WTC11 (cell line): ENCODE results near the gene RAP1GAP. TPM values are rescaled to one million over a fixed set of nuclear protein-coding genes. Genes with fewer than 3 reads are reported as not detected.

Experiments used
- ATAC-seq: fragments of 200-7000 bp; cut with Tn5 transposase; 2 replicates; pipeline ENCODE4 v1.10.0; 2021; ENCODE audit warnings: mild to moderate bottlenecking, moderate library complexity
- CTCF ChIA-PET: fragments of 300-600 bp; sonication (Branson Sonifier 250); formaldehyde crosslinking; loops from one replicate; lab custom pipeline; 2021; ENCODE audit warnings: antibody characterized with exemption; lab: Charles Lee
- POLR2A ChIA-PET: fragments of 350-600 bp; sonication (Branson Sonifier 250); formaldehyde crosslinking; loops from one replicate; lab custom pipeline; 2021; ENCODE audit warnings: antibody characterized with exemption; lab: Charles Lee
- DNase-seq: peaks from one replicate; pipeline ENCODE4 v3.0.0; 2021; ENCODE audit warnings: low spot score
- H3K27ac Mint-ChIP-seq: 2 replicates; pipeline ENCODE4 v1.8.0; 2021; ENCODE audit warnings: mixed read lengths
- H3K27me3 Mint-ChIP-seq: 2 replicates; pipeline ENCODE4 v1.8.0; 2021; ENCODE audit warnings: low read depth, mild to moderate bottlenecking, moderate library complexity, mixed read lengths
- H3K36me3 Mint-ChIP-seq: 2 replicates; pipeline ENCODE4 v1.8.0; 2021; ENCODE audit warnings: mixed read lengths
- H3K4me1 Mint-ChIP-seq: 2 replicates; pipeline ENCODE4 v1.8.0; 2022; ENCODE audit warnings: mixed read lengths
- H3K4me3 Mint-ChIP-seq: 2 replicates; pipeline ENCODE4 v1.8.0; 2021; ENCODE audit warnings: mild to moderate bottlenecking, moderate library complexity, mixed read lengths
- H3K9me3 Mint-ChIP-seq: 2 replicates; pipeline ENCODE4 v1.8.0; 2021; ENCODE audit warnings: mixed read lengths
- ATF1 ChIP-seq: sonication (generic); formaldehyde crosslinking; IDR thresholded peaks from 2 replicates; pipeline ENCODE4 v1.8.1; 2023; ENCODE audit warnings: mild to moderate bottlenecking, moderate library complexity, missing genetic modification reagents
- CBFB ChIP-seq: sonication (generic); formaldehyde crosslinking; IDR thresholded peaks from 2 replicates; pipeline ENCODE4 v1.8.1; 2022; ENCODE audit warnings: mild to moderate bottlenecking, low read depth, missing genetic modification reagents
- CREM ChIP-seq: sonication (generic); formaldehyde crosslinking; IDR thresholded peaks from 2 replicates; pipeline ENCODE4 v1.8.1; 2022; ENCODE audit warnings: mild to moderate bottlenecking, missing genetic modification reagents, moderate library complexity
- FOXP1 ChIP-seq: sonication (generic); formaldehyde crosslinking; IDR thresholded peaks from 2 replicates; pipeline ENCODE4 v1.8.0; 2022; ENCODE audit warnings: missing genetic modification reagents, mild to moderate bottlenecking, moderate library complexity, borderline replicate concordance
- GABPB1 ChIP-seq: sonication (generic); formaldehyde crosslinking; IDR thresholded peaks from 2 replicates; pipeline ENCODE4 v1.8.1; 2023; ENCODE audit warnings: mild to moderate bottlenecking, missing genetic modification reagents
- IRF2 ChIP-seq: sonication (generic); formaldehyde crosslinking; IDR thresholded peaks from 2 replicates; pipeline ENCODE4 v1.8.0; 2022; ENCODE audit warnings: low read depth, missing genetic modification reagents, borderline replicate concordance
- JUN ChIP-seq: sonication (generic); formaldehyde crosslinking; IDR thresholded peaks from 2 replicates; pipeline ENCODE4 v1.8.0; 2023; ENCODE audit warnings: mild to moderate bottlenecking, missing genetic modification reagents
- KAT7 ChIP-seq: sonication (generic); formaldehyde crosslinking; IDR thresholded peaks from 2 replicates; pipeline ENCODE4 v1.8.1; 2023; ENCODE audit warnings: missing genetic modification reagents, mild to moderate bottlenecking, borderline replicate concordance
- NFATC4 ChIP-seq: fragments of 250-450 bp; sonication (Bioruptor Pico); IDR thresholded peaks from 2 replicates; pipeline ENCODE4 v1.9.0; 2021; ENCODE audit warnings: mild to moderate bottlenecking
- NFE2L1 ChIP-seq: sonication (generic); formaldehyde crosslinking; IDR thresholded peaks from 2 replicates; pipeline ENCODE4 v1.8.1; 2023; ENCODE audit warnings: missing genetic modification reagents
- NR2C2 ChIP-seq: sonication (generic); formaldehyde crosslinking; IDR thresholded peaks from 2 replicates; pipeline ENCODE4 v1.8.0; 2022; ENCODE audit warnings: mild to moderate bottlenecking, missing genetic modification reagents
- RELA ChIP-seq: sonication (generic); formaldehyde crosslinking; IDR thresholded peaks from 2 replicates; pipeline ENCODE4 v1.8.1; 2022; ENCODE audit warnings: missing genetic modification reagents, mild to moderate bottlenecking, borderline replicate concordance
- ZNF121 ChIP-seq: sonication (generic); formaldehyde crosslinking; IDR thresholded peaks from 2 replicates; pipeline ENCODE4 v1.8.0; 2023; ENCODE audit warnings: missing genetic modification reagents
- ZNF263 ChIP-seq: sonication (generic); formaldehyde crosslinking; IDR thresholded peaks from 2 replicates; pipeline ENCODE4 v1.8.1; 2022; ENCODE audit warnings: low read depth, mild to moderate bottlenecking, moderate library complexity, missing genetic modification reagents
- ZNF317 ChIP-seq: sonication (generic); formaldehyde crosslinking; IDR thresholded peaks from 2 replicates; pipeline ENCODE4 v1.8.1; 2023; ENCODE audit warnings: low read depth, mild to moderate bottlenecking, moderate library complexity, missing genetic modification reagents, borderline replicate concordance
- ZNF396 ChIP-seq: fragments of 250-450 bp; sonication (Bioruptor Pico); IDR thresholded peaks from 2 replicates; pipeline ENCODE4 v1.8.0; 2021; ENCODE audit warnings: mild to moderate bottlenecking, moderate library complexity, borderline replicate concordance
- ZNF423 ChIP-seq: fragments of 250-450 bp; sonication (Bioruptor Pico); IDR thresholded peaks from 2 replicates; pipeline ENCODE4 v2.1.2; 2022; ENCODE audit warnings: mild to moderate bottlenecking, moderate library complexity
- ZNF671 ChIP-seq: fragments of 250-450 bp; sonication (Bioruptor Pico); IDR thresholded peaks from 2 replicates; pipeline ENCODE4 v1.8.0; 2021; ENCODE audit warnings: mild to moderate bottlenecking
- total RNA-seq: library from RNA; stranded (reverse); gene quantifications from 3 replicates; pipeline ENCODE4 v1.2.3, GENCODE V29; 2021
- TF ChIP-seq, protein P1 (sequence below): sonication (generic); formaldehyde crosslinking; IDR thresholded peaks from 2 replicates; pipeline ENCODE4 v1.8.1; 2022; ENCODE audit warnings: mild to moderate bottlenecking, moderate library complexity, missing genetic modification reagents
- TF ChIP-seq, protein P2 (sequence below): sonication (generic); formaldehyde crosslinking; IDR thresholded peaks from 2 replicates; pipeline ENCODE4 v1.8.0; 2023; ENCODE audit warnings: mild to moderate bottlenecking, missing genetic modification reagents
- TF ChIP-seq, protein P3 (sequence below): fragments of 250-450 bp; sonication (Bioruptor Pico); IDR thresholded peaks from 2 replicates; pipeline ENCODE4 v1.9.0; 2021; ENCODE audit warnings: mild to moderate bottlenecking
- TF ChIP-seq, protein P4 (sequence below): sonication (generic); formaldehyde crosslinking; IDR thresholded peaks from 2 replicates; pipeline ENCODE4 v1.8.1; 2023; ENCODE audit warnings: mild to moderate bottlenecking, missing genetic modification reagents
- TF ChIP-seq, protein P5 (sequence below): sonication (generic); formaldehyde crosslinking; IDR thresholded peaks from 2 replicates; pipeline ENCODE4 v1.8.1; 2023; ENCODE audit warnings: mild to moderate bottlenecking, missing genetic modification reagents, moderate library complexity

RAP1GAP gene
- total RNA-seq, 1 experiment from 2014 or later = 7.6 TPM

DNA sequence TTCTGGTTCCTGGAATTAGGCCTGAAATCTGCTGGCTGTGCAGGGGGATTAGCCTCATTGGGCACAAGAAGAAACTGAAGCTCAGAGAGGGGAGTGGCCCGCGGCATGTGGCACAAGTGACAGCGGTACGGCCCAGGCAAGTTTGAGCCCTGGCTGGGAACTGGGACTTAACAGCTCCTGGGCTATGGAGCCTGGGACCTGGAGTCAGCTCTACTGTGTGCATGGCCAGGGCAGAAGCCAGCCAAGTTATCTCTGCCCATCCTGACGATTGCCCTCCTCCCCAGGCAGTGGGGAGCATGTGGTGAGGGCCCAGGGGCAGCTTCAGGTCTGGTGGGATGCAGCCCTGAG lies 98.7 kb downstream of the RAP1GAP start (continued):
- TF ChIP-seq ZNF317 (no peak), CBFB (CRISPR knock-in tag) (no peak), ATF1 (CRISPR knock-in tag) (no peak), JUN (no peak), CREM (no peak), ZNF423 (no peak), FOXP1 (no peak)

DNA sequence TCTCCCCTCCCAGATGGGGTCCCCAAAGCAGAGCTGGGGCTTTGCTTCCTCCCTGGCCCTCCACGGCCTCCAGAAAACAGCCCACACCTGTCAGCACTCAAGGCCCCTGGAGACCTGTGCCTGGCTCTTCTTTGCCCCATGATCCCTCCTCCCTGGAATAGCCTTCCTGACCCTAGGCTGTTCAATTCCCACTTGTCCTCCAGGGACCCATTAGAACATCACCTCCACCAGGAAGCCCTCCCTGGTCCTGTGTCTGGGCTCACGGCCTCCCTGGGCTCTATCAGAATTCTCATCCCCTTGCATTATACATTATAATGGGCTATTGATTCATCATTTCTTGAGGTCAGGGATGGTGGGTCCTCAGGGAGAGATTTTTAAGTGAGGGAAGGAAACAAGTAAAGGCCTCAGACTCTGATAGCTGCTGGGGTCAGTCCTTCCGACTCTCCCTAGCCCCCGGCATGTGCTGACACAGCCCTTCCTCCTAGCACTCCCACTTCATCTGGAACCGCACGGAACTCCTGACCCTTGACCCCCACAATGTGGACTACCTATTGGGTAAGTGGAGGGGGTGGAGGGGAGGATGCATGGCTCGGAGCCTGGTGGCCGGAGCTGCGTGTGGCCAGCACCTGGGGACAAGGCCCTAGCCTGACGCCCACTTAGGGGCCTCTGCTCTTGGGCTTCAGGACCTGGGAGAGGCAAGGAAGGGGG lies 99.2 kb downstream of the RAP1GAP start:
- no peak for ATAC-seq
- Mint-ChIP-seq H3K9me3 (peaks cover 3% of the 10 kb centered on the region; the same call in 1 of the 2 replicates), H3K36me3 (peaks cover 13% of the 10 kb centered on the region), H3K4me1 (peaks cover 18% of the 10 kb centered on the region), H3K4me3 (no peak overlapping the region), H3K27ac (no peak overlapping the region), H3K27me3 (no peaks in the 10 kb centered on the region)
- ChIA-PET CTCF (interaction anchor here (0.6 to 1.2 kb wide), 3 partner anchors 30 to 239 kb away, joined by 3 to 4 read pairs (median 4); no protein-coding TSS in a partner anchor), POLR2A (no interaction called here)
- DNase-seq = no peak
- TF ChIP-seq, protein P1, sequence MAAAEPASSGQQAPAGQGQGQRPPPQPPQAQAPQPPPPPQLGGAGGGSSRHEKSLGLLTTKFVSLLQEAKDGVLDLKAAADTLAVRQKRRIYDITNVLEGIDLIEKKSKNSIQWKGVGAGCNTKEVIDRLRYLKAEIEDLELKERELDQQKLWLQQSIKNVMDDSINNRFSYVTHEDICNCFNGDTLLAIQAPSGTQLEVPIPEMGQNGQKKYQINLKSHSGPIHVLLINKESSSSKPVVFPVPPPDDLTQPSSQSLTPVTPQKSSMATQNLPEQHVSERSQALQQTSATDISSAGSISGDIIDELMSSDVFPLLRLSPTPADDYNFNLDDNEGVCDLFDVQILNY (CRISPR knock-in tag) = no peak
- TF ChIP-seq NR2C2 = no peak
- TF ChIP-seq, protein P2, sequence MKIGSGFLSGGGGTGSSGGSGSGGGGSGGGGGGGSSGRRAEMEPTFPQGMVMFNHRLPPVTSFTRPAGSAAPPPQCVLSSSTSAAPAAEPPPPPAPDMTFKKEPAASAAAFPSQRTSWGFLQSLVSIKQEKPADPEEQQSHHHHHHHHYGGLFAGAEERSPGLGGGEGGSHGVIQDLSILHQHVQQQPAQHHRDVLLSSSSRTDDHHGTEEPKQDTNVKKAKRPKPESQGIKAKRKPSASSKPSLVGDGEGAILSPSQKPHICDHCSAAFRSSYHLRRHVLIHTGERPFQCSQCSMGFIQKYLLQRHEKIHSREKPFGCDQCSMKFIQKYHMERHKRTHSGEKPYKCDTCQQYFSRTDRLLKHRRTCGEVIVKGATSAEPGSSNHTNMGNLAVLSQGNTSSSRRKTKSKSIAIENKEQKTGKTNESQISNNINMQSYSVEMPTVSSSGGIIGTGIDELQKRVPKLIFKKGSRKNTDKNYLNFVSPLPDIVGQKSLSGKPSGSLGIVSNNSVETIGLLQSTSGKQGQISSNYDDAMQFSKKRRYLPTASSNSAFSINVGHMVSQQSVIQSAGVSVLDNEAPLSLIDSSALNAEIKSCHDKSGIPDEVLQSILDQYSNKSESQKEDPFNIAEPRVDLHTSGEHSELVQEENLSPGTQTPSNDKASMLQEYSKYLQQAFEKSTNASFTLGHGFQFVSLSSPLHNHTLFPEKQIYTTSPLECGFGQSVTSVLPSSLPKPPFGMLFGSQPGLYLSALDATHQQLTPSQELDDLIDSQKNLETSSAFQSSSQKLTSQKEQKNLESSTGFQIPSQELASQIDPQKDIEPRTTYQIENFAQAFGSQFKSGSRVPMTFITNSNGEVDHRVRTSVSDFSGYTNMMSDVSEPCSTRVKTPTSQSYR (CRISPR knock-in tag) = no peak
- TF ChIP-seq ZNF396 (CRISPR knock-in tag) = no peak
- TF ChIP-seq JUN = no peak
- TF ChIP-seq ZNF263 = no peak
- TF ChIP-seq KAT7 = no peak
- TF ChIP-seq ATF1 (CRISPR knock-in tag) = no peak
- no peak for TF ChIP-seq NFE2L1 (CRISPR knock-in tag)
- TF ChIP-seq, protein P3, sequence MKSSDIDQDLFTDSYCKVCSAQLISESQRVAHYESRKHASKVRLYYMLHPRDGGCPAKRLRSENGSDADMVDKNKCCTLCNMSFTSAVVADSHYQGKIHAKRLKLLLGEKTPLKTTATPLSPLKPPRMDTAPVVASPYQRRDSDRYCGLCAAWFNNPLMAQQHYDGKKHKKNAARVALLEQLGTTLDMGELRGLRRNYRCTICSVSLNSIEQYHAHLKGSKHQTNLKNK = no peak
- no peak for TF ChIP-seq ZNF671 (CRISPR knock-in tag)
- no peak for TF ChIP-seq IRF2 (CRISPR knock-in tag)
- TF ChIP-seq, protein P4, sequence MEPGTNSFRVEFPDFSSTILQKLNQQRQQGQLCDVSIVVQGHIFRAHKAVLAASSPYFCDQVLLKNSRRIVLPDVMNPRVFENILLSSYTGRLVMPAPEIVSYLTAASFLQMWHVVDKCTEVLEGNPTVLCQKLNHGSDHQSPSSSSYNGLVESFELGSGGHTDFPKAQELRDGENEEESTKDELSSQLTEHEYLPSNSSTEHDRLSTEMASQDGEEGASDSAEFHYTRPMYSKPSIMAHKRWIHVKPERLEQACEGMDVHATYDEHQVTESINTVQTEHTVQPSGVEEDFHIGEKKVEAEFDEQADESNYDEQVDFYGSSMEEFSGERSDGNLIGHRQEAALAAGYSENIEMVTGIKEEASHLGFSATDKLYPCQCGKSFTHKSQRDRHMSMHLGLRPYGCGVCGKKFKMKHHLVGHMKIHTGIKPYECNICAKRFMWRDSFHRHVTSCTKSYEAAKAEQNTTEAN = no peak
- TF ChIP-seq NFATC4 (CRISPR knock-in tag) = no peak
- no peak for TF ChIP-seq ZNF423
- no peak for TF ChIP-seq GABPB1 (CRISPR knock-in tag)
- TF ChIP-seq, protein P5, sequence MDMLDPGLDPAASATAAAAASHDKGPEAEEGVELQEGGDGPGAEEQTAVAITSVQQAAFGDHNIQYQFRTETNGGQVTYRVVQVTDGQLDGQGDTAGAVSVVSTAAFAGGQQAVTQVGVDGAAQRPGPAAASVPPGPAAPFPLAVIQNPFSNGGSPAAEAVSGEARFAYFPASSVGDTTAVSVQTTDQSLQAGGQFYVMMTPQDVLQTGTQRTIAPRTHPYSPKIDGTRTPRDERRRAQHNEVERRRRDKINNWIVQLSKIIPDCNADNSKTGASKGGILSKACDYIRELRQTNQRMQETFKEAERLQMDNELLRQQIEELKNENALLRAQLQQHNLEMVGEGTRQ (CRISPR knock-in tag) = no peak
- TF ChIP-seq RELA = no peak
- TF ChIP-seq ZNF121 (CRISPR knock-in tag) = no peak
